GM12878 (cell line): ENCODE data around the gene PGLYRP4. TPM values are rescaled to one million over a fixed set of nuclear protein-coding genes. Genes with fewer than 3 reads are reported as not detected.
A peak's percentile ranks its signal among the peaks of the same experiment; 100 is the strongest.

ENCODE experiments used
- GATAD2B ChIP-seq: fragments of 450-650 bp; conservative IDR thresholded peaks from 2 replicates; pipeline ENCODE4 v1.6.1; 2017; ENCODE audit warnings: low read depth, mild to moderate bottlenecking, moderate library complexity
- HCFC1 ChIP-seq: fragments of 150-350 bp; IDR thresholded peaks from 2 replicates; pipeline ENCODE4 v1.6.1; 2014; ENCODE audit warnings: low read length
- IKZF1 ChIP-seq: fragments of 450-650 bp; conservative IDR thresholded peaks from 2 replicates; pipeline ENCODE4 v1.6.1; 2017; ENCODE audit warnings: antibody characterized with exemption, mild to moderate bottlenecking
- IRF4 ChIP-seq: IDR thresholded peaks from 2 replicates; pipeline ENCODE4 v1.6.1; 2011; ENCODE audit warnings: low read depth, low read length
- KAT2A ChIP-seq: conservative IDR thresholded peaks from 2 replicates; pipeline ENCODE4 v1.6.1; 2011; ENCODE audit warnings: low read depth, low read length; ENCODE audit not compliant: control insufficient read depth
- LARP7 ChIP-seq: fragments of 450-650 bp; IDR thresholded peaks from 2 replicates; pipeline ENCODE4 v1.6.1; 2017; ENCODE audit warnings: mild to moderate bottlenecking
- PAX8 ChIP-seq: fragments of 450-650 bp; IDR thresholded peaks from 2 replicates; pipeline ENCODE4 v1.6.1; 2017; ENCODE audit warnings: mild to moderate bottlenecking, moderate library complexity
- SREBF2 ChIP-seq: IDR thresholded peaks from 2 replicates; pipeline ENCODE4 v1.6.1; 2012; ENCODE audit warnings: mild to moderate bottlenecking, low read length
- SUZ12 ChIP-seq: fragments of 200-600 bp; sonication (generic); IDR thresholded peaks from one replicate; pipeline ENCODE4 v1.6.1; 2018; ENCODE audit warnings: antibody characterized with exemption, mild to moderate bottlenecking; ENCODE audit not compliant: unreplicated experiment
- TCF3 ChIP-seq: IDR thresholded peaks from 2 replicates; pipeline ENCODE4 v1.6.1; 2012; ENCODE audit warnings: low read depth, mild to moderate bottlenecking, low read length, borderline replicate concordance; ENCODE audit not compliant: insufficient read depth
- ZNF622 ChIP-seq: fragments of 450-650 bp; IDR thresholded peaks from 2 replicates; pipeline ENCODE4 v1.6.1; 2017; ENCODE audit warnings: mild to moderate bottlenecking, inconsistent platforms
- polyA plus RNA-seq, 11 experiments: library from polyadenylated mRNA; depleted of rRNA in 4 of 11; unstranded in 6 of 11; stranded (reverse) in 5 of 11; fragments of >200 nt; fragmentation: Nextera tagmentation in 4 of 11; fragmentation: Illumina TruSeq in 1 of 11; extraction: Ambion mirVana in 4 of 11; extraction: Trizol in 1 of 11; gene quantifications; 1 replicate in 1 of 11; 2 replicates in 10 of 11; pipeline versions ENCODE4 v1.2.1 to v1.2.3, GENCODE V29; 2011 to 2016; ENCODE audit warnings: inconsistent platforms in 2 of 11, missing spikeins in 2 of 11, low read depth in 1 of 11
- total RNA-seq, 4 experiments: library from RNA; depleted of rRNA in 3 of 4; stranded (reverse); fragments of >200 nt in 3 of 4; fragmentation: Illumina TruSeq in 1 of 4; extraction: Trizol in 1 of 4; gene quantifications; 2 replicates each; pipeline versions ENCODE4 v1.2.1 to v1.2.3, GENCODE V29; 2013 to 2021
- TF ChIP-seq, protein P1 (sequence below): fragments of 450-650 bp; IDR thresholded peaks from 2 replicates; pipeline ENCODE4 v1.6.1; 2016; ENCODE audit warnings: mild to moderate bottlenecking, moderate library complexity, borderline replicate concordance
- TF ChIP-seq, protein P2 (sequence below): IDR thresholded peaks from 2 replicates; pipeline ENCODE4 v1.6.1; 2011; ENCODE audit warnings: mild to moderate bottlenecking, low read depth, low read length, moderate library complexity; ENCODE audit not compliant: insufficient replicate concordance
- TF ChIP-seq, protein P3 (sequence below): IDR thresholded peaks from 2 replicates; pipeline ENCODE4 v1.6.1; 2012; ENCODE audit warnings: low read length, inconsistent platforms
- TF ChIP-seq, protein P4 (sequence below): fragments of 450-650 bp; IDR thresholded peaks from 2 replicates; pipeline ENCODE4 v1.6.1; 2018; ENCODE audit warnings: mild to moderate bottlenecking, low read depth, moderate library complexity; ENCODE audit not compliant: partially characterized antibody
- TF ChIP-seq, protein P5 (sequence below): IDR thresholded peaks from 2 replicates; pipeline ENCODE4 v1.6.1; 2011; ENCODE audit warnings: borderline replicate concordance, low read depth, mild to moderate bottlenecking, moderate library complexity, low read length; ENCODE audit not compliant: insufficient read depth, poor library complexity, severe bottlenecking

PGLYRP4 gene
- total and polyA plus RNA-seq, 10 of the 15 experiments (the other 5 are each of a cell fraction or from before 2014, with no cell fraction given), result 0.22 to 3.0 (median 0.44) TPM

DNA sequence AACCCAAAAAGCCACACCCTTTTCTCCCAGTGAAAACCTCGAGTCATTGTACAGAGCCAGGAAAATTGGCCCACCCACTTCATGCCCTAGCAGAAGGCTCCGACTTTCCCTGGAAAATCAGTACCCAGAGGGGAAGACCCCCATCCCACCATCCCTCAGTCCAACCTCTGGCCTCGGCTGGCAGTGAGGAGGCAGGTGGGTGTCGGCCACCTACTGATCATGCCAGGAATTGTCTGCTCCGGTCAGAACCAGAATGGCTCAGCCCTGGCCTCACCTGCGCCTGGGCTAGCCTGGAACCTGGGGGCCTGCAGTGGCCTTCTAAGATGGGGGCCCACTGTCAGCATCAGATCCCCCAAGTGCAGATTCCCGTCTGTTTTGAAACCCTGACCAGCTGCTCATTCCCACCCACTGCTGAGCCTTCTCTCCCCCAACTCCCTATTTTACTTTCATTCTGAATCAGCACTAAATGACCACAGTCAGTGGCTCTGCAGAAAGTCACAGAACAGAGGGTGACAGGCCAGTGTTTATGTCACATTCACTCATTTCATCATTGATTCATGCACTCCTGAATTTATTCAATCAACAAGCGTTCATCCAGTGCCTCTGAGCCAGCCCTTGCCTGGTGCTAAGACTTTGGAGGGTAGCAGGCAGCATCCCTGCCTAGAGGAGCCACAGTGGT lies 6.0 kb upstream of the PGLYRP4 start (continued):
- TF ChIP-seq, protein P1, sequence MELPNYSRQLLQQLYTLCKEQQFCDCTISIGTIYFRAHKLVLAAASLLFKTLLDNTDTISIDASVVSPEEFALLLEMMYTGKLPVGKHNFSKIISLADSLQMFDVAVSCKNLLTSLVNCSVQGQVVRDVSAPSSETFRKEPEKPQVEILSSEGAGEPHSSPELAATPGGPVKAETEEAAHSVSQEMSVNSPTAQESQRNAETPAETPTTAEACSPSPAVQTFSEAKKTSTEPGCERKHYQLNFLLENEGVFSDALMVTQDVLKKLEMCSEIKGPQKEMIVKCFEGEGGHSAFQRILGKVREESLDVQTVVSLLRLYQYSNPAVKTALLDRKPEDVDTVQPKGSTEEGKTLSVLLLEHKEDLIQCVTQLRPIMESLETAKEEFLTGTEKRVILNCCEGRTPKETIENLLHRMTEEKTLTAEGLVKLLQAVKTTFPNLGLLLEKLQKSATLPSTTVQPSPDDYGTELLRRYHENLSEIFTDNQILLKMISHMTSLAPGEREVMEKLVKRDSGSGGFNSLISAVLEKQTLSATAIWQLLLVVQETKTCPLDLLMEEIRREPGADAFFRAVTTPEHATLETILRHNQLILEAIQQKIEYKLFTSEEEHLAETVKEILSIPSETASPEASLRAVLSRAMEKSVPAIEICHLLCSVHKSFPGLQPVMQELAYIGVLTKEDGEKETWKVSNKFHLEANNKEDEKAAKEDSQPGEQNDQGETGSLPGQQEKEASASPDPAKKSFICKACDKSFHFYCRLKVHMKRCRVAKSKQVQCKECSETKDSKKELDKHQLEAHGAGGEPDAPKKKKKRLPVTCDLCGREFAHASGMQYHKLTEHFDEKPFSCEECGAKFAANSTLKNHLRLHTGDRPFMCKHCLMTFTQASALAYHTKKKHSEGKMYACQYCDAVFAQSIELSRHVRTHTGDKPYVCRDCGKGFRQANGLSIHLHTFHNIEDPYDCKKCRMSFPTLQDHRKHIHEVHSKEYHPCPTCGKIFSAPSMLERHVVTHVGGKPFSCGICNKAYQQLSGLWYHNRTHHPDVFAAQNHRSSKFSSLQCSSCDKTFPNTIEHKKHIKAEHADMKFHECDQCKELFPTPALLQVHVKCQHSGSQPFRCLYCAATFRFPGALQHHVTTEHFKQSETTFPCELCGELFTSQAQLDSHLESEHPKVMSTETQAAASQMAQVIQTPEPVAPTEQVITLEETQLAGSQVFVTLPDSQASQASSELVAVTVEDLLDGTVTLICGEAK, result no peak
- no peak for TF ChIP-seq HCFC1
- no peak for TF ChIP-seq SREBF2
- TF ChIP-seq IRF4, result peak; percentile 73
- TF ChIP-seq, protein P2, sequence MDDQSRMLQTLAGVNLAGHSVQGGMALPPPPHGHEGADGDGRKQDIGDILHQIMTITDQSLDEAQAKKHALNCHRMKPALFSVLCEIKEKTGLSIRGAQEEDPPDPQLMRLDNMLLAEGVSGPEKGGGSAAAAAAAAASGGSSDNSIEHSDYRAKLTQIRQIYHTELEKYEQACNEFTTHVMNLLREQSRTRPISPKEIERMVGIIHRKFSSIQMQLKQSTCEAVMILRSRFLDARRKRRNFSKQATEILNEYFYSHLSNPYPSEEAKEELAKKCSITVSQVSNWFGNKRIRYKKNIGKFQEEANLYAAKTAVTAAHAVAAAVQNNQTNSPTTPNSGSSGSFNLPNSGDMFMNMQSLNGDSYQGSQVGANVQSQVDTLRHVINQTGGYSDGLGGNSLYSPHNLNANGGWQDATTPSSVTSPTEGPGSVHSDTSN, result no peak
- TF ChIP-seq, protein P3, sequence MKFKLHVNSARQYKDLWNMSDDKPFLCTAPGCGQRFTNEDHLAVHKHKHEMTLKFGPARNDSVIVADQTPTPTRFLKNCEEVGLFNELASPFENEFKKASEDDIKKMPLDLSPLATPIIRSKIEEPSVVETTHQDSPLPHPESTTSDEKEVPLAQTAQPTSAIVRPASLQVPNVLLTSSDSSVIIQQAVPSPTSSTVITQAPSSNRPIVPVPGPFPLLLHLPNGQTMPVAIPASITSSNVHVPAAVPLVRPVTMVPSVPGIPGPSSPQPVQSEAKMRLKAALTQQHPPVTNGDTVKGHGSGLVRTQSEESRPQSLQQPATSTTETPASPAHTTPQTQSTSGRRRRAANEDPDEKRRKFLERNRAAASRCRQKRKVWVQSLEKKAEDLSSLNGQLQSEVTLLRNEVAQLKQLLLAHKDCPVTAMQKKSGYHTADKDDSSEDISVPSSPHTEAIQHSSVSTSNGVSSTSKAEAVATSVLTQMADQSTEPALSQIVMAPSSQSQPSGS, result no peak
- no peak for TF ChIP-seq ZNF622
- TF ChIP-seq IKZF1, result peak; percentile 63
- no peak for TF ChIP-seq GATAD2B
- TF ChIP-seq PAX8, result no peak
- TF ChIP-seq TCF3, result no peak
- TF ChIP-seq KAT2A, result no peak
- TF ChIP-seq, protein P4, sequence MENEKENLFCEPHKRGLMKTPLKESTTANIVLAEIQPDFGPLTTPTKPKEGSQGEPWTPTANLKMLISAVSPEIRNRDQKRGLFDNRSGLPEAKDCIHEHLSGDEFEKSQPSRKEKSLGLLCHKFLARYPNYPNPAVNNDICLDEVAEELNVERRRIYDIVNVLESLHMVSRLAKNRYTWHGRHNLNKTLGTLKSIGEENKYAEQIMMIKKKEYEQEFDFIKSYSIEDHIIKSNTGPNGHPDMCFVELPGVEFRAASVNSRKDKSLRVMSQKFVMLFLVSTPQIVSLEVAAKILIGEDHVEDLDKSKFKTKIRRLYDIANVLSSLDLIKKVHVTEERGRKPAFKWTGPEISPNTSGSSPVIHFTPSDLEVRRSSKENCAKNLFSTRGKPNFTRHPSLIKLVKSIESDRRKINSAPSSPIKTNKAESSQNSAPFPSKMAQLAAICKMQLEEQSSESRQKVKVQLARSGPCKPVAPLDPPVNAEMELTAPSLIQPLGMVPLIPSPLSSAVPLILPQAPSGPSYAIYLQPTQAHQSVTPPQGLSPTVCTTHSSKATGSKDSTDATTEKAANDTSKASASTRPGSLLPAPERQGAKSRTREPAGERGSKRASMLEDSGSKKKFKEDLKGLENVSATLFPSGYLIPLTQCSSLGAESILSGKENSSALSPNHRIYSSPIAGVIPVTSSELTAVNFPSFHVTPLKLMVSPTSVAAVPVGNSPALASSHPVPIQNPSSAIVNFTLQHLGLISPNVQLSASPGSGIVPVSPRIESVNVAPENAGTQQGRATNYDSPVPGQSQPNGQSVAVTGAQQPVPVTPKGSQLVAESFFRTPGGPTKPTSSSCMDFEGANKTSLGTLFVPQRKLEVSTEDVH, result no peak
- no peak for TF ChIP-seq LARP7
- TF ChIP-seq, protein P5, sequence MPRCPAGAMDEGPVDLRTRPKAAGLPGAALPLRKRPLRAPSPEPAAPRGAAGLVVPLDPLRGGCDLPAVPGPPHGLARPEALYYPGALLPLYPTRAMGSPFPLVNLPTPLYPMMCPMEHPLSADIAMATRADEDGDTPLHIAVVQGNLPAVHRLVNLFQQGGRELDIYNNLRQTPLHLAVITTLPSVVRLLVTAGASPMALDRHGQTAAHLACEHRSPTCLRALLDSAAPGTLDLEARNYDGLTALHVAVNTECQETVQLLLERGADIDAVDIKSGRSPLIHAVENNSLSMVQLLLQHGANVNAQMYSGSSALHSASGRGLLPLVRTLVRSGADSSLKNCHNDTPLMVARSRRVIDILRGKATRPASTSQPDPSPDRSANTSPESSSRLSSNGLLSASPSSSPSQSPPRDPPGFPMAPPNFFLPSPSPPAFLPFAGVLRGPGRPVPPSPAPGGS, result no peak
- TF ChIP-seq SUZ12, result no peak
